Mesodermal cell (in vitro differentiated cells): Measurements from ENCODE around the gene ZMYM3. TPM values are rescaled to one million over a fixed set of nuclear protein-coding genes. Genes with fewer than 3 reads are reported as not detected.
"Not testable (repeated sequence)": the region's sequence is repeated elsewhere in the genome, so short reads cannot be mapped to it uniquely, and the experiment has no call there.

ENCODE experiments used
- H3K27ac ChIP-seq: 2 replicates; pipeline ENCODE4 v1.7.0; 2013; ENCODE audit warnings: mild to moderate bottlenecking, low read depth, low read length, moderate library complexity; ENCODE audit not compliant: severe bottlenecking
- H3K36me3 ChIP-seq: 2 replicates; pipeline ENCODE4 v1.7.1; 2013; ENCODE audit warnings: mild to moderate bottlenecking, low read length, moderate library complexity; ENCODE audit not compliant: control insufficient read depth, insufficient read depth
- H3K4me1 ChIP-seq: one replicate; pipeline ENCODE4 v1.7.1; 2013; ENCODE audit warnings: mild to moderate bottlenecking, low read length; ENCODE audit not compliant: insufficient read depth, control insufficient read depth, poor library complexity, severe bottlenecking
- H3K4me3 ChIP-seq: 2 replicates; pipeline ENCODE4 v1.7.0; 2013; ENCODE audit warnings: low read length, control low read depth, mild to moderate bottlenecking; ENCODE audit not compliant: insufficient read depth, poor library complexity, severe bottlenecking; ENCODE audit errors: extremely low read depth
- H3K9me3 ChIP-seq: 2 replicates; pipeline ENCODE4 v1.7.1; 2013; ENCODE audit warnings: mild to moderate bottlenecking, low read length, moderate library complexity; ENCODE audit not compliant: control insufficient read depth
- WGBS, 2 experiments: methylation state at CpG; one replicate each; pipeline ENCODE4 v1.1.5; 2013; ENCODE audit warnings: missing lambda C conversion rate in 2 of 2; ENCODE audit not compliant: insufficient coverage in 2 of 2; 5-methylcytosine and 5-hydroxymethylcytosine counted together
- polyA plus RNA-seq, 2 experiments: library from polyadenylated mRNA; stranded (reverse); fragments of 50-300 nt; gene quantifications; one replicate each; pipeline ENCODE4 v1.2.3, GENCODE V29; 2013

Gene ZMYM3
- polyA plus RNA-seq (2013, experiment 1 of 2) = 58.9 TPM
- 49.5 TPM for polyA plus RNA-seq (2013, experiment 2 of 2)

GRCh38 chrX:71254092-71254963 lies at the start of gene ZMYM3:
Gene ZMYM3, minus strand, starts transcription at chrX:71254140. Its CDS starts 885 bp downstream, at chrX:71253255.
- Histone ChIP-seq H3K36me3 (peaks cover 17% of the 10 kb centered on the region), H3K9me3 (no peaks in the 10 kb centered on the region), H3K27ac (peak within 1 kb of the TSS; percentile 57), H3K4me1 (peaks cover 19% of the 10 kb centered on the region), H3K4me3 (peak within 1 kb of the TSS; percentile 60)
- 0% methylated on average over 3 to 16 of the region's 54 CpGs for WGBS, 2 experiments

GRCh38 chrX:71302461-71303213 lies 48.7 kb upstream of the ZMYM3 start:
- Histone ChIP-seq H3K4me3 (no peak overlapping the region), H3K36me3 (peaks cover 55% of the 10 kb centered on the region), H3K9me3 (no peaks in the 10 kb centered on the region), H3K4me1 (peaks cover 10% of the 10 kb centered on the region), H3K27ac (no peak overlapping the region)
- WGBS, 2 experiments = 94 to 100% methylated on average over 1 to 3 of the region's 5 CpGs

- WGBS, 2 experiments = 86 to 94% methylated on average over 3 to 4 of the region's 10 CpGs
- Histone ChIP-seq H3K36me3 (peaks cover 68% of the 10 kb centered on the region), H3K4me3 (no peak within 1 kb of the TSS), H3K4me1 (peaks cover 10% of the 10 kb centered on the region), H3K27ac (peak within 1 kb of the TSS; percentile 5), H3K9me3 (no peaks in the 10 kb centered on the region)
These were observed 47.4 kb upstream of the ZMYM3 start, which contains the start of gene ITGB1BP2 for GRCh38 chrX:71301195-71301924. Gene ITGB1BP2, plus strand, starts transcription at chrX:71301750. Its CDS starts 57 bp downstream, at chrX:71301807.

- not testable (repeated sequence) for H3K9me3 ChIP-seq, H3K27ac ChIP-seq, H3K4me3 ChIP-seq
- H3K4me1 ChIP-seq = peaks cover 10% of the 10 kb centered on the region
- peaks cover 76% of the 10 kb centered on the region for H3K36me3 ChIP-seq
- WGBS, 2 experiments = 100% methylated on average over 1 to 2 of the region's 7 CpGs
These were observed 46.6 kb upstream of the ZMYM3 start for GRCh38 chrX:71300495-71300894.

- H3K4me3 ChIP-seq, H3K9me3 ChIP-seq, H3K27ac ChIP-seq: not testable (repeated sequence)
- Histone ChIP-seq H3K4me1 (peaks cover 10% of the 10 kb centered on the region), H3K36me3 (peaks cover 76% of the 10 kb centered on the region)
- WGBS, 2 experiments = 86% methylated on average over 4 of the region's 7 CpGs; no CpG with 5 or more reads in 1 of the 2 experiments
These were observed 46.1 kb upstream of the ZMYM3 start for GRCh38 chrX:71300064-71300463.

- no peak overlapping the region for H3K4me3 ChIP-seq
- peaks cover 10% of the 10 kb centered on the region for H3K4me1 ChIP-seq
- no CpG with 5 or more reads among the region's 3 CpGs for WGBS, 2 experiments
- no peak overlapping the region for H3K27ac ChIP-seq
- H3K9me3 ChIP-seq = no peaks in the 10 kb centered on the region
- peaks cover 73% of the 10 kb centered on the region for H3K36me3 ChIP-seq
These were observed 44.2 kb upstream of the ZMYM3 start for GRCh38 chrX:71298119-71298518.

GRCh38 chrX:71296806-71297205 lies 42.9 kb upstream of the ZMYM3 start:
- Histone ChIP-seq H3K9me3 (no peaks in the 10 kb centered on the region), H3K36me3 (peaks cover 80% of the 10 kb centered on the region), H3K4me1 (peaks cover 10% of the 10 kb centered on the region), H3K27ac (no peak overlapping the region), H3K4me3 (no peak overlapping the region)
- WGBS, 2 experiments = 97% methylated on average over 5 of the region's 6 CpGs; no CpG with 5 or more reads in 1 of the 2 experiments

GRCh38 chrX:71292669-71293365 lies 38.9 kb upstream of the ZMYM3 start:
- Histone ChIP-seq H3K4me1 (no peaks in the 10 kb centered on the region), H3K27ac (no peak overlapping the region), H3K9me3 (no peaks in the 10 kb centered on the region), H3K4me3 (no peak overlapping the region), H3K36me3 (peaks cover 89% of the 10 kb centered on the region)
- WGBS, 2 experiments = no CpG with 5 or more reads among the region's 7 CpGs

GRCh38 chrX:71291381-71291780 lies 37.4 kb upstream of the ZMYM3 start:
- peaks cover 78% of the 10 kb centered on the region for H3K36me3 ChIP-seq
- H3K4me3 ChIP-seq = no peak overlapping the region
- H3K4me1 ChIP-seq = peaks cover 2% of the 10 kb centered on the region
- no peak overlapping the region for H3K27ac ChIP-seq
- H3K9me3 ChIP-seq = no peaks in the 10 kb centered on the region
- 100% methylated on average over 1 of the region's 6 CpGs for WGBS, 2 experiments

GRCh38 chrX:71285929-71286328 lies 32.0 kb upstream of the ZMYM3 start:
- Histone ChIP-seq H3K4me1 (peaks cover 3% of the 10 kb centered on the region), H3K36me3 (peaks cover 36% of the 10 kb centered on the region), H3K9me3 (no peaks in the 10 kb centered on the region), H3K4me3 (peak overlapping the region; percentile 57), H3K27ac (no peak overlapping the region)
